HepG2 (cell line): Measurements from ENCODE around the gene GRAMD1A. TPM values are rescaled to one million over a fixed set of nuclear protein-coding genes. Genes with fewer than 3 reads are reported as not detected.

Experiments used
- ATF7 ChIP-seq, 2 experiments: fragments of 450-650 bp in 1 of 2; sonication (generic) in 1 of 2; formaldehyde crosslinking in 1 of 2; IDR thresholded peaks; 2 replicates each; pipeline versions ENCODE4 v1.4.0 to v1.6.1; 2016 to 2020; ENCODE audit warnings: antibody characterized with exemption in 1 of 2, mild to moderate bottlenecking in 1 of 2, missing genetic modification reagents in 1 of 2
- FOSL2 ChIP-seq: sonication (generic); formaldehyde crosslinking; IDR thresholded peaks from 2 replicates; pipeline ENCODE4 v1.4.0; 2020; ENCODE audit warnings: missing genetic modification reagents
- HIVEP1 ChIP-seq: sonication (generic); formaldehyde crosslinking; IDR thresholded peaks from 2 replicates; pipeline ENCODE4 v1.4.0; 2020; ENCODE audit warnings: mild to moderate bottlenecking, missing genetic modification reagents
- KDM5A ChIP-seq: fragments of 200-600 bp; sonication (generic); IDR thresholded peaks from 2 replicates; pipeline ENCODE4 v1.7.0; 2018; ENCODE audit warnings: antibody characterized with exemption, mild to moderate bottlenecking, low read length, borderline replicate concordance
- MAZ ChIP-seq, 2 experiments: sonication (generic) in 1 of 2; formaldehyde crosslinking in 1 of 2; IDR thresholded peaks; 2 replicates each; pipeline versions ENCODE4 v1.5.0 to v1.6.1; 2012 to 2020; ENCODE audit warnings: low read depth in 2 of 2, mild to moderate bottlenecking in 2 of 2, borderline replicate concordance in 1 of 2, improper control_type of control experiment in 1 of 2, low read length in 1 of 2, missing genetic modification reagents in 1 of 2, moderate library complexity in 1 of 2
- MEF2D ChIP-seq: sonication (generic); formaldehyde crosslinking; IDR thresholded peaks from 2 replicates; pipeline ENCODE4 v1.5.1; 2020; ENCODE audit warnings: mild to moderate bottlenecking, missing genetic modification reagents
- PRMT3 ChIP-seq: sonication (generic); formaldehyde crosslinking; IDR thresholded peaks from 2 replicates; pipeline ENCODE4 v1.8.1; 2022; ENCODE audit warnings: low read depth, mild to moderate bottlenecking, moderate library complexity, missing genetic modification reagents, borderline replicate concordance
- SNAI1 ChIP-seq: sonication (generic); formaldehyde crosslinking; IDR thresholded peaks from 2 replicates; pipeline ENCODE4 v1.5.0; 2020; ENCODE audit warnings: mild to moderate bottlenecking, missing genetic modification reagents, borderline replicate concordance
- ZKSCAN5 ChIP-seq: sonication (generic); formaldehyde crosslinking; IDR thresholded peaks from 2 replicates; pipeline ENCODE4 v1.5.1; 2020; ENCODE audit warnings: mild to moderate bottlenecking, missing genetic modification reagents
- ZMYM2 ChIP-seq: sonication (generic); formaldehyde crosslinking; IDR thresholded peaks from 2 replicates; pipeline ENCODE4 v1.8.0; 2022; ENCODE audit warnings: mild to moderate bottlenecking, missing genetic modification reagents
- ZNF263 ChIP-seq: sonication (generic); formaldehyde crosslinking; IDR thresholded peaks from 2 replicates; pipeline ENCODE4 v1.4.0; 2020; ENCODE audit warnings: missing genetic modification reagents
- ZNF776 ChIP-seq: sonication (generic); formaldehyde crosslinking; IDR thresholded peaks from 2 replicates; pipeline ENCODE4 v1.4.0; 2020; ENCODE audit warnings: mild to moderate bottlenecking, missing genetic modification reagents
- polyA plus RNA-seq, 8 experiments: library from polyadenylated mRNA; depleted of rRNA in 3 of 8; stranded (reverse) in 7 of 8; unstranded in 1 of 8; fragments of >200 nt; fragmentation: Illumina TruSeq in 4 of 8; extraction: Trizol in 4 of 8; gene quantifications; 2 replicates each; pipeline versions ENCODE4 v1.2.1 to v1.2.3, GENCODE V29; 2011 to 2016; ENCODE audit warnings: low read depth in 4 of 8, missing spikeins in 1 of 8, mixed read lengths in 1 of 8; ENCODE audit not compliant: insufficient read depth in 1 of 8
- total RNA-seq, 5 experiments: library from RNA; depleted of rRNA; stranded (reverse); fragments of >200 nt; fragmentation: Illumina TruSeq; extraction: Trizol; gene quantifications; 2 replicates each; pipeline ENCODE4 v1.2.3, GENCODE V29; 2016; ENCODE audit warnings: low read depth in 1 of 5
- TF ChIP-seq, protein P1 (sequence below): sonication (generic); formaldehyde crosslinking; IDR thresholded peaks from 2 replicates; pipeline ENCODE4 v1.5.0; 2020; ENCODE audit warnings: mild to moderate bottlenecking, missing genetic modification reagents, borderline replicate concordance
- TF ChIP-seq, protein P2 (sequence below): sonication (generic); formaldehyde crosslinking; IDR thresholded peaks from 2 replicates; pipeline ENCODE4 v1.5.1; 2020; ENCODE audit warnings: mild to moderate bottlenecking, missing genetic modification reagents, moderate library complexity
- TF ChIP-seq, protein P3 (sequence below): IDR thresholded peaks from 2 replicates; pipeline ENCODE4 v1.6.1; 2016; ENCODE audit warnings: low read depth
- TF ChIP-seq, protein P4 (sequence below): sonication (generic); formaldehyde crosslinking; IDR thresholded peaks from 2 replicates; pipeline ENCODE4 v1.4.0; 2020; ENCODE audit warnings: missing genetic modification reagents

GRAMD1A gene
- total and polyA plus RNA-seq, 2 of the 13 experiments (the other 11 are each of a cell fraction or from before 2014, with no cell fraction given): 14.7 to 181 TPM

DNA sequence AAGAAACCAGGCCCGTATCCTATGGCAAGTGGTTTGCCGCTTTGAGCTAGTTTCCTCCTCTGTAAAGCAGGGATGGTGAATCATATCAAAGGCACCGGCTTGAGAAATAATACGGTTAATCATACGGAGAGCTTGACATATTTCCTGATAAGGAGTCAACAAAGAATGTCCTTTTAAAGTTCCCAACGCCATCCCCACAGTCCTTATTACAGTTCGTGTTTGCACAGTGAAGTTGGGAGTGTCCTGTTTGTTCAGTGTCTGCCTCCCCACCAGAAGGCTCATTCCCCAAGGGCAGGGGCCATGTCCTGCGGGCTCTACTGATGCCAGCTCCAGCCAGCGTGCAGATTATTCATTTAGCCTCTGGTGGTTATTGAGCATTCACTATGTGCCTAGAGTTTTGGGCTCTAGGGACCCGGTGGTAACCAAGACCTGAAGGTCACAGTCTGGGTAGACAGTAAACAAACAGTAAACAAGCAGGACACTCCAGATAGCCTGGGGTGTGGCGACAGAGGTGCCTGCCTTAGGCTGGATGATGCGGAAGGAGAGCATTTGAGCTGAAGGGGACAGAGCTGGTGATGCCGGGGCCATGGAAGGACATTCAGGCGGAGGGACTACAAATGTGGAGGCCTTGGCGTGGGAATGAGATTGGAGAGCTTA, 6.3 kb downstream of the GRAMD1A start (continued):
- TF ChIP-seq, protein P1, sequence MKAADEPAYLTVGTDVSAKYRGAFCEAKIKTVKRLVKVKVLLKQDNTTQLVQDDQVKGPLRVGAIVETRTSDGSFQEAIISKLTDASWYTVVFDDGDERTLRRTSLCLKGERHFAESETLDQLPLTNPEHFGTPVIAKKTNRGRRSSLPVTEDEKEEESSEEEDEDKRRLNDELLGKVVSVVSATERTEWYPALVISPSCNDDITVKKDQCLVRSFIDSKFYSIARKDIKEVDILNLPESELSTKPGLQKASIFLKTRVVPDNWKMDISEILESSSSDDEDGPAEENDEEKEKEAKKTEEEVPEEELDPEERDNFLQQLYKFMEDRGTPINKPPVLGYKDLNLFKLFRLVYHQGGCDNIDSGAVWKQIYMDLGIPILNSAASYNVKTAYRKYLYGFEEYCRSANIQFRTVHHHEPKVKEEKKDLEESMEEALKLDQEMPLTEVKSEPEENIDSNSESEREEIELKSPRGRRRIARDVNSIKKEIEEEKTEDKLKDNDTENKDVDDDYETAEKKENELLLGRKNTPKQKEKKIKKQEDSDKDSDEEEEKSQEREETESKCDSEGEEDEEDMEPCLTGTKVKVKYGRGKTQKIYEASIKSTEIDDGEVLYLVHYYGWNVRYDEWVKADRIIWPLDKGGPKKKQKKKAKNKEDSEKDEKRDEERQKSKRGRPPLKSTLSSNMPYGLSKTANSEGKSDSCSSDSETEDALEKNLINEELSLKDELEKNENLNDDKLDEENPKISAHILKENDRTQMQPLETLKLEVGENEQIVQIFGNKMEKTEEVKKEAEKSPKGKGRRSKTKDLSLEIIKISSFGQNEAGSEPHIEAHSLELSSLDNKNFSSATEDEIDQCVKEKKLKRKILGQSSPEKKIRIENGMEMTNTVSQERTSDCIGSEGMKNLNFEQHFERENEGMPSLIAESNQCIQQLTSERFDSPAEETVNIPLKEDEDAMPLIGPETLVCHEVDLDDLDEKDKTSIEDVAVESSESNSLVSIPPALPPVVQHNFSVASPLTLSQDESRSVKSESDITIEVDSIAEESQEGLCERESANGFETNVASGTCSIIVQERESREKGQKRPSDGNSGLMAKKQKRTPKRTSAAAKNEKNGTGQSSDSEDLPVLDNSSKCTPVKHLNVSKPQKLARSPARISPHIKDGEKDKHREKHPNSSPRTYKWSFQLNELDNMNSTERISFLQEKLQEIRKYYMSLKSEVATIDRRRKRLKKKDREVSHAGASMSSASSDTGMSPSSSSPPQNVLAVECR (CRISPR knock-in tag): peak; percentile 64; the same call in 1 of the 2 replicates
- TF ChIP-seq ATF7 (IDR thresholded peaks at IDR 0.05) (no peak), ATF7 (CRISPR knock-in tag; IDR thresholded peaks at IDR 0.05) (no peak), ZNF263 (CRISPR knock-in tag) (0 out of 2 replicates have a peak, but pooled peaks have one; percentile 48), PRMT3 (CRISPR knock-in tag) (no peak), SNAI1 (CRISPR knock-in tag) (peak; percentile 42; the same call in 1 of the 2 replicates), FOSL2 (CRISPR knock-in tag) (peak; percentile 88), ZKSCAN5 (no peak), KDM5A (no peak), ZMYM2 (CRISPR knock-in tag) (0 out of 2 replicates have a peak, but pooled peaks have one; percentile 59), MEF2D (CRISPR knock-in tag) (peak; percentile 89), HIVEP1 (CRISPR knock-in tag) (peak; percentile 60; the same call in 1 of the 2 replicates), MAZ (IDR thresholded peaks at IDR 0.05; ENCODE audit: borderline replicate concordance, low read depth, low read length) (peak; percentile 77; the same call in 1 of the 2 replicates), MAZ (CRISPR knock-in tag; IDR thresholded peaks at IDR 0.05; ENCODE audit: low read depth) (0 out of 2 replicates have a peak, but pooled peaks have one; percentile 36), ZNF776 (CRISPR knock-in tag) (0 out of 2 replicates have a peak, but pooled peaks have one; percentile 14)
- TF ChIP-seq, protein P2, sequence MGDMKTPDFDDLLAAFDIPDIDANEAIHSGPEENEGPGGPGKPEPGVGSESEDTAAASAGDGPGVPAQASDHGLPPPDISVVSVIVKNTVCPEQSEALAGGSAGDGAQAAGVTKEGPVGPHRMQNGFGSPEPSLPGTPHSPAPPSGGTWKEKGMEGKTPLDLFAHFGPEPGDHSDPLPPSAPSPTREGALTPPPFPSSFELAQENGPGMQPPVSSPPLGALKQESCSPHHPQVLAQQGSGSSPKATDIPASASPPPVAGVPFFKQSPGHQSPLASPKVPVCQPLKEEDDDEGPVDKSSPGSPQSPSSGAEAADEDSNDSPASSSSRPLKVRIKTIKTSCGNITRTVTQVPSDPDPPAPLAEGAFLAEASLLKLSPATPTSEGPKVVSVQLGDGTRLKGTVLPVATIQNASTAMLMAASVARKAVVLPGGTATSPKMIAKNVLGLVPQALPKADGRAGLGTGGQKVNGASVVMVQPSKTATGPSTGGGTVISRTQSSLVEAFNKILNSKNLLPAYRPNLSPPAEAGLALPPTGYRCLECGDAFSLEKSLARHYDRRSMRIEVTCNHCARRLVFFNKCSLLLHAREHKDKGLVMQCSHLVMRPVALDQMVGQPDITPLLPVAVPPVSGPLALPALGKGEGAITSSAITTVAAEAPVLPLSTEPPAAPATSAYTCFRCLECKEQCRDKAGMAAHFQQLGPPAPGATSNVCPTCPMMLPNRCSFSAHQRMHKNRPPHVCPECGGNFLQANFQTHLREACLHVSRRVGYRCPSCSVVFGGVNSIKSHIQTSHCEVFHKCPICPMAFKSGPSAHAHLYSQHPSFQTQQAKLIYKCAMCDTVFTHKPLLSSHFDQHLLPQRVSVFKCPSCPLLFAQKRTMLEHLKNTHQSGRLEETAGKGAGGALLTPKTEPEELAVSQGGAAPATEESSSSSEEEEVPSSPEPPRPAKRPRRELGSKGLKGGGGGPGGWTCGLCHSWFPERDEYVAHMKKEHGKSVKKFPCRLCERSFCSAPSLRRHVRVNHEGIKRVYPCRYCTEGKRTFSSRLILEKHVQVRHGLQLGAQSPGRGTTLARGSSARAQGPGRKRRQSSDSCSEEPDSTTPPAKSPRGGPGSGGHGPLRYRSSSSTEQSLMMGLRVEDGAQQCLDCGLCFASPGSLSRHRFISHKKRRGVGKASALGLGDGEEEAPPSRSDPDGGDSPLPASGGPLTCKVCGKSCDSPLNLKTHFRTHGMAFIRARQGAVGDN: peak; percentile 57
- TF ChIP-seq, protein P3, sequence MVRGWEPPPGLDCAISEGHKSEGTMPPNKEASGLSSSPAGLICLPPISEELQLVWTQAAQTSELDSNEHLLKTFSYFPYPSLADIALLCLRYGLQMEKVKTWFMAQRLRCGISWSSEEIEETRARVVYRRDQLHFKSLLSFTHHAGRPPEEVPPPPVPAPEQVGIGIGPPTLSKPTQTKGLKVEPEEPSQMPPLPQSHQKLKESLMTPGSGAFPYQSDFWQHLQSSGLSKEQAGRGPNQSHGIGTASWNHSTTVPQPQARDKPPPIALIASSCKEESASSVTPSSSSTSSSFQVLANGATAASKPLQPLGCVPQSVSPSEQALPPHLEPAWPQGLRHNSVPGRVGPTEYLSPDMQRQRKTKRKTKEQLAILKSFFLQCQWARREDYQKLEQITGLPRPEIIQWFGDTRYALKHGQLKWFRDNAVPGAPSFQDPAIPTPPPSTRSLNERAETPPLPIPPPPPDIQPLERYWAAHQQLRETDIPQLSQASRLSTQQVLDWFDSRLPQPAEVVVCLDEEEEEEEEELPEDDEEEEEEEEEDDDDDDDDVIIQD (CRISPR knock-in tag): 0 out of 2 replicates have a peak, but pooled peaks have one; percentile 34
- TF ChIP-seq, protein P4, sequence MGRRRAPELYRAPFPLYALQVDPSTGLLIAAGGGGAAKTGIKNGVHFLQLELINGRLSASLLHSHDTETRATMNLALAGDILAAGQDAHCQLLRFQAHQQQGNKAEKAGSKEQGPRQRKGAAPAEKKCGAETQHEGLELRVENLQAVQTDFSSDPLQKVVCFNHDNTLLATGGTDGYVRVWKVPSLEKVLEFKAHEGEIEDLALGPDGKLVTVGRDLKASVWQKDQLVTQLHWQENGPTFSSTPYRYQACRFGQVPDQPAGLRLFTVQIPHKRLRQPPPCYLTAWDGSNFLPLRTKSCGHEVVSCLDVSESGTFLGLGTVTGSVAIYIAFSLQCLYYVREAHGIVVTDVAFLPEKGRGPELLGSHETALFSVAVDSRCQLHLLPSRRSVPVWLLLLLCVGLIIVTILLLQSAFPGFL (CRISPR knock-in tag): no peak
